PFSK-1 (cell line): ENCODE measurements around the gene NKAIN1.

Experiments
- POLR2AphosphoS5 ChIP-seq: IDR thresholded peaks from 2 replicates; pipeline ENCODE4 v1.6.1; 2012; ENCODE audit warnings: low read depth, mild to moderate bottlenecking, control low read depth, low read length, moderate library complexity
- REST ChIP-seq, 2 experiments: IDR thresholded peaks; 2 replicates each; pipeline versions ENCODE4 v1.6.1 to v1.8.0; 2011 to 2012; ENCODE audit warnings: low read depth in 2 of 2, low read length in 2 of 2, control low read depth in 1 of 2, inconsistent platforms in 1 of 2, mild to moderate bottlenecking in 1 of 2, moderate library complexity in 1 of 2; ENCODE audit not compliant: insufficient read depth in 1 of 2

GRCh38 chr1:31218705-31219104, 21.0 kb downstream of the NKAIN1 start:
- TF ChIP-seq REST (IDR thresholded peaks at IDR 0.05; ENCODE audit: insufficient read depth in 1 of 2, low read depth in 2 of 2, low read length in 2 of 2) (no peak), POLR2AphosphoS5 (no peak)
